Panc1 (cell line): ENCODE data around the gene LIN9. TPM values are rescaled to one million over a fixed set of nuclear protein-coding genes. Genes with fewer than 3 reads are reported as not detected.

Source experiments
- ATAC-seq: fragments of 200-7000 bp; cut with Tn5 transposase; 2 replicates; pipeline ENCODE4 v1.9.1; 2020; ENCODE audit warnings: mild to moderate bottlenecking, moderate library complexity
- BruUV-seq: library from RNA; stranded (reverse); fragments of 400-500 nt; replicated peaks from 2 replicates; lab custom pipeline; 2021; lab: Mats Ljungman, UMichigan
- CTCF ChIA-PET: fragments of 300-600 bp; sonication (Branson Sonifier 250); formaldehyde crosslinking; loops from one replicate; lab custom pipeline; 2022; ENCODE audit warnings: antibody characterized with exemption; lab: Charles Lee
- POLR2A ChIA-PET: fragments of 300-600 bp; sonication (Branson Sonifier 250); formaldehyde crosslinking; loops from one replicate; lab custom pipeline; 2022; ENCODE audit warnings: antibody characterized with exemption; lab: Charles Lee
- DNase-seq: peaks from one replicate; pipeline ENCODE4 v3.0.0-alpha.2; 2010; ENCODE audit warnings: low read depth, low spot score
- H3K27ac ChIP-seq: 2 replicates; pipeline ENCODE4 v1.5.1; 2011; ENCODE audit warnings: mild to moderate bottlenecking, low read length, inconsistent platforms
- H3K27me3 ChIP-seq: fragments of 200-500 bp; sonication (Bioruptor generic); 2 replicates; pipeline ENCODE4 v1.6.0; 2014; ENCODE audit warnings: low read length, inconsistent platforms; ENCODE audit not compliant: control insufficient read depth, insufficient read depth
- H3K36me3 ChIP-seq: fragments of 200-500 bp; sonication (Bioruptor generic); 2 replicates; pipeline ENCODE4 v1.5.1; 2014; ENCODE audit warnings: inconsistent platforms, mild to moderate bottlenecking, low read length, moderate library complexity; ENCODE audit not compliant: control insufficient read depth, insufficient read depth
- H3K4me1 ChIP-seq: 2 replicates; pipeline ENCODE4 v1.5.1; 2011; ENCODE audit warnings: inconsistent platforms, mild to moderate bottlenecking, low read length, moderate library complexity; ENCODE audit not compliant: control insufficient read depth, insufficient read depth
- H3K4me3 ChIP-seq, 2 experiments: 2 replicates each; pipeline ENCODE4 v1.5.1; 2011 to 2012; ENCODE audit warnings: low read depth in 2 of 2, low read length in 2 of 2, mild to moderate bottlenecking in 2 of 2, inconsistent platforms in 1 of 2, moderate library complexity in 1 of 2
- H3K9me3 ChIP-seq: fragments of 200-500 bp; sonication (Bioruptor generic); 2 replicates; pipeline ENCODE4 v1.5.1; 2014; ENCODE audit warnings: low read depth, mild to moderate bottlenecking, inconsistent platforms, low read length, moderate library complexity; ENCODE audit not compliant: control insufficient read depth, insufficient read depth
- POLR2AphosphoS5 ChIP-seq: IDR thresholded peaks from 2 replicates; pipeline ENCODE4 v1.6.1; 2012; ENCODE audit warnings: mild to moderate bottlenecking, low read depth, low read length, moderate library complexity
- SIN3A ChIP-seq: IDR thresholded peaks from 2 replicates; pipeline ENCODE4 v1.6.1; 2012; ENCODE audit warnings: low read depth, mild to moderate bottlenecking, low read length, moderate library complexity, borderline replicate concordance; ENCODE audit not compliant: insufficient read depth
- TCF7L2 ChIP-seq: IDR thresholded peaks from 2 replicates; pipeline ENCODE4 v1.6.1; 2011; ENCODE audit warnings: mild to moderate bottlenecking, low read depth, low read length, inconsistent platforms
- in situ Hi-C: cut with HindIII; loops from 2 replicates; pipeline ENCODE4 v1.10.0; 2016; ENCODE audit warnings: low sequenced_read_pairs, low pct_unique_long_range_greater_than_20kb
- intact Hi-C: fragments of 100-400 bp; cut with micrococcal nuclease; formaldehyde crosslinking; loops from one replicate; pipeline ENCODE4 v1.10.0; 2022; ENCODE audit not compliant: unreplicated experiment
- total RNA-seq: library from RNA; stranded (reverse); gene quantifications from one replicate; pipeline ENCODE4 v1.2.1, GENCODE V29; 2021; ENCODE audit not compliant: unreplicated experiment
- TF ChIP-seq, protein P1 (sequence below), 2 experiments: IDR thresholded peaks; 2 replicates each; pipeline ENCODE4 v1.6.1; 2011 to 2012; ENCODE audit warnings: low read depth in 2 of 2, control low read depth in 1 of 2, low read length in 1 of 2, mild to moderate bottlenecking in 1 of 2, moderate library complexity in 1 of 2; ENCODE audit not compliant: insufficient read depth in 1 of 2
- TF ChIP-seq, protein P2 (sequence below): fragments of 450-650 bp; IDR thresholded peaks from 2 replicates; pipeline ENCODE4 v1.5.1; 2017; ENCODE audit warnings: mild to moderate bottlenecking

The LIN9 gene
- total RNA-seq, 1 experiment from 2014 or later = 11.4 TPM

DNA sequence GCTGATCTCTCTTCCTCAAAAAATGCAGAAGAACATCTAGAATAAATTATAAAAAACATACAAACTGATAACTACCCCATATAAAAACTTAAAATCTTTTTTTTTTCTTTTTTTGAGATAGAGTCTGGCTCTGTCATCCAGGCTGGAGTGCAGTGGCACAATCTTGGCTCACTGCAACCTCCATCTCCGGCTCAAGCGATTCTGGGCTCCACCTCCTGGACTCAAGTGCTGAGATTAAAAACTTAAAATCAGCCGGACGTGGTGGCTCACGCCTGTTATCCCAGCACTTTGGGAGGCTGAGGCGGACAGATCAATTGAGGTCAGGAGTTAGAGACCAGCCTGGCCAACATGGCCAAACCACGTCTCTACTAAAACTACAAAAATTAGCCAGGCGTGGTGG is 31.1 kb downstream of the LIN9 start:
- ChIA-PET POLR2A (no interaction called here), CTCF (no interaction called here)
- no peak for ATAC-seq
- Histone ChIP-seq H3K9me3 (no peaks in the 10 kb centered on the region), H3K36me3 (no peaks in the 10 kb centered on the region), H3K4me1 (no peaks in the 10 kb centered on the region), H3K4me3 (no peak overlapping the region), H3K27ac (no peak overlapping the region), H3K27me3 (no peaks in the 10 kb centered on the region)
- in situ Hi-C loops = no loop called here
- BruUV-seq = no TSS peak
- TF ChIP-seq POLR2AphosphoS5 (no peak), TCF7L2 (no peak), SIN3A (no peak)
- TF ChIP-seq, protein P1, sequence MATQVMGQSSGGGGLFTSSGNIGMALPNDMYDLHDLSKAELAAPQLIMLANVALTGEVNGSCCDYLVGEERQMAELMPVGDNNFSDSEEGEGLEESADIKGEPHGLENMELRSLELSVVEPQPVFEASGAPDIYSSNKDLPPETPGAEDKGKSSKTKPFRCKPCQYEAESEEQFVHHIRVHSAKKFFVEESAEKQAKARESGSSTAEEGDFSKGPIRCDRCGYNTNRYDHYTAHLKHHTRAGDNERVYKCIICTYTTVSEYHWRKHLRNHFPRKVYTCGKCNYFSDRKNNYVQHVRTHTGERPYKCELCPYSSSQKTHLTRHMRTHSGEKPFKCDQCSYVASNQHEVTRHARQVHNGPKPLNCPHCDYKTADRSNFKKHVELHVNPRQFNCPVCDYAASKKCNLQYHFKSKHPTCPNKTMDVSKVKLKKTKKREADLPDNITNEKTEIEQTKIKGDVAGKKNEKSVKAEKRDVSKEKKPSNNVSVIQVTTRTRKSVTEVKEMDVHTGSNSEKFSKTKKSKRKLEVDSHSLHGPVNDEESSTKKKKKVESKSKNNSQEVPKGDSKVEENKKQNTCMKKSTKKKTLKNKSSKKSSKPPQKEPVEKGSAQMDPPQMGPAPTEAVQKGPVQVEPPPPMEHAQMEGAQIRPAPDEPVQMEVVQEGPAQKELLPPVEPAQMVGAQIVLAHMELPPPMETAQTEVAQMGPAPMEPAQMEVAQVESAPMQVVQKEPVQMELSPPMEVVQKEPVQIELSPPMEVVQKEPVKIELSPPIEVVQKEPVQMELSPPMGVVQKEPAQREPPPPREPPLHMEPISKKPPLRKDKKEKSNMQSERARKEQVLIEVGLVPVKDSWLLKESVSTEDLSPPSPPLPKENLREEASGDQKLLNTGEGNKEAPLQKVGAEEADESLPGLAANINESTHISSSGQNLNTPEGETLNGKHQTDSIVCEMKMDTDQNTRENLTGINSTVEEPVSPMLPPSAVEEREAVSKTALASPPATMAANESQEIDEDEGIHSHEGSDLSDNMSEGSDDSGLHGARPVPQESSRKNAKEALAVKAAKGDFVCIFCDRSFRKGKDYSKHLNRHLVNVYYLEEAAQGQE (IDR thresholded peaks at IDR 0.05; ENCODE audit: insufficient read depth in 1 of 2, low read depth in 2 of 2, low read length in 1 of 2) = no peak
- TF ChIP-seq, protein P2, sequence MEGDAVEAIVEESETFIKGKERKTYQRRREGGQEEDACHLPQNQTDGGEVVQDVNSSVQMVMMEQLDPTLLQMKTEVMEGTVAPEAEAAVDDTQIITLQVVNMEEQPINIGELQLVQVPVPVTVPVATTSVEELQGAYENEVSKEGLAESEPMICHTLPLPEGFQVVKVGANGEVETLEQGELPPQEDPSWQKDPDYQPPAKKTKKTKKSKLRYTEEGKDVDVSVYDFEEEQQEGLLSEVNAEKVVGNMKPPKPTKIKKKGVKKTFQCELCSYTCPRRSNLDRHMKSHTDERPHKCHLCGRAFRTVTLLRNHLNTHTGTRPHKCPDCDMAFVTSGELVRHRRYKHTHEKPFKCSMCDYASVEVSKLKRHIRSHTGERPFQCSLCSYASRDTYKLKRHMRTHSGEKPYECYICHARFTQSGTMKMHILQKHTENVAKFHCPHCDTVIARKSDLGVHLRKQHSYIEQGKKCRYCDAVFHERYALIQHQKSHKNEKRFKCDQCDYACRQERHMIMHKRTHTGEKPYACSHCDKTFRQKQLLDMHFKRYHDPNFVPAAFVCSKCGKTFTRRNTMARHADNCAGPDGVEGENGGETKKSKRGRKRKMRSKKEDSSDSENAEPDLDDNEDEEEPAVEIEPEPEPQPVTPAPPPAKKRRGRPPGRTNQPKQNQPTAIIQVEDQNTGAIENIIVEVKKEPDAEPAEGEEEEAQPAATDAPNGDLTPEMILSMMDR = no peak
- DNase-seq = no peak
- intact Hi-C loops = no loop called here

DNA sequence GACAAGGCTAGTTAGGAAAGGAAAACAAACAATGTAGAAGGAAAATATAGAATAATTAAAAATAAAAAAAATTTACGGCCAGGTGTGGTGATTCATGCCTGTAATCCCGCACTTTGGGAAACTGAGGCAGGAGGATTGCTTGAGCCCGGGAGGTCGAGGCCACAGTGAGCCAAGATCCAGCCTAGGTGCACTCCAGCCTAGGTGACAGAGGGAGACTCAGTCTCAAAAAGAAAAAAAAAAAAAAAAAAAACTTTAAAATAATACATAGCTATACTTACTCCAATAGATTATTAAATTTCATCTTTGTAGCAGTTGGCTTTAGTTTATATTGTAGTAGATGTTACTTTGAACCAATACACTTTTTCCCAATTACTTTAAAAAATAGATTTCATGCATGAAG is 32.0 kb downstream of the LIN9 start:
- H3K4me1 ChIP-seq = no peaks in the 10 kb centered on the region
- H3K36me3 ChIP-seq = no peaks in the 10 kb centered on the region
- no peak for DNase-seq
- in situ Hi-C loops = no loop called here
- intact Hi-C loops = no loop called here
- H3K27ac ChIP-seq = no peak overlapping the region
- ChIA-PET POLR2A (interaction anchor here (0.6 kb wide), 1 partner anchor 1205 kb away, joined by 7 read pairs; no protein-coding TSS in a partner anchor), CTCF (no interaction called here)
- no peak for ATAC-seq
- TF ChIP-seq TCF7L2 (no peak), SIN3A (no peak), POLR2AphosphoS5 (no peak)
- TF ChIP-seq, protein P1 (IDR thresholded peaks at IDR 0.05; ENCODE audit: insufficient read depth in 1 of 2, low read depth in 2 of 2, low read length in 1 of 2) = no peak
- TF ChIP-seq, protein P2 = no peak
- H3K4me3 ChIP-seq = no peak overlapping the region
- BruUV-seq = no TSS peak
- H3K27me3 ChIP-seq = no peaks in the 10 kb centered on the region
- no peaks in the 10 kb centered on the region for H3K9me3 ChIP-seq
